Daoy (cell line): Measurements from ENCODE around the gene MYADM. TPM values are rescaled to one million over a fixed set of nuclear protein-coding genes. Genes with fewer than 3 reads are reported as not detected.

Experiments used
- DNase-seq: peaks from one replicate; pipeline ENCODE4 v3.0.0-alpha.2; 2015; ENCODE audit warnings: low read depth
- total RNA-seq: library from RNA; depleted of rRNA; stranded (reverse); fragments of >200 nt; shearing (Covaris generic); gene quantifications from 2 replicates; pipeline ENCODE4 v1.2.3, GENCODE V29; 2014

MYADM gene
- total RNA-seq, 1 experiment from 2014 or later: 11.2 TPM

DNA sequence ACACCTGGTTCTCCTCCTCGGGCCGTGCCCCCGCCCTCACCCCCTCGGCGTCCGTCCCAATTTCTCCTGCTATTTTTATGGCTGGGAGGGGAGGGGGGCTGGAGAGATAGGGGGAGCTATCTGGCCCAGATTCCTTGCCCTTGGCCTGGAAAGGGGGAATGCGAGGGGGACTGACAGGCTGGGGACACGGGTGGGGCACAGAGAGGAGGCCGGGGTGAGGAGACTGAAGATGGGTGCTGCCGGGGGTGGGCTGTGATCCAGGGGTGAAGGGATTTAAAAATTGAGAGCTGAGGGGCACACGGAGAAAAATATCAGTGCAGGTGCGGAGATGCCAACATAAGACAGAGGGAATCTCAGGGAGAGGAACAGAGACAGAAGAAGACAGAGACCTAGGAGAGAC is 16.6 kb downstream of the MYADM start:
- DNase-seq: no peak

- DNase-seq: no peak
These were observed 17.4 kb downstream of the MYADM start for GRCh38 chr19:53885036-53885435.

DNA sequence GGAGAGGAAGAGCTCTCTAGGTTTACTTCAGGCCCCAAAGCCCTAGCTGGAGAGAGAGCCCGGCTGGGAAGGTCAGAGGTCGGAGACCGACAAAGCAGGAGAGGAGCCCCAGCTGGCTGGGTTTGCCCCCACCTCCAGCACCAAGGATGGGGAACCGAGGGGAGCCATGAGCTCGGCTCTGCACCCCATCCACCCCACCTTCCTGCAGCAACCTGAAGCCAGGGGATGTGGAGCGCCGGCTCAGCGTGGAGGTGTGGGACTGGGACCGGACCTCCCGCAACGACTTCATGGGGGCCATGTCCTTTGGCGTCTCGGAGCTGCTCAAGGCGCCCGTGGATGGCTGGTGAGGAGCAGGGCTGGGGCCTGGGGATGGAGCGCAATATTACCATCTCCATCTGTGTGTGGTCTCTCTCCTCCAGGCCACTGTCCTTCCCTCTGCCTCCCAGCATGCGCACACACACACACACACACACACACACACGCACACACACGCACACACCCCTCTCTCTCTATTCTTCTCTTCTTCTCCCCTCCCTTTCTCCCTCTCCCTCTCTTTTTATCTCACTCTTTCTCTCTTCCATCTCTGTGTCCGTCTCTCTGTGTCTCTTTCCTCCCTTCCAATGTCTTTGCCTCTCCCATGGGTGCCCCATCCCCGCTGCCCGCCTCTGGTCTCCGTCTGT is 24.8 kb downstream of the MYADM start:
- DNase-seq: no peak

DNA sequence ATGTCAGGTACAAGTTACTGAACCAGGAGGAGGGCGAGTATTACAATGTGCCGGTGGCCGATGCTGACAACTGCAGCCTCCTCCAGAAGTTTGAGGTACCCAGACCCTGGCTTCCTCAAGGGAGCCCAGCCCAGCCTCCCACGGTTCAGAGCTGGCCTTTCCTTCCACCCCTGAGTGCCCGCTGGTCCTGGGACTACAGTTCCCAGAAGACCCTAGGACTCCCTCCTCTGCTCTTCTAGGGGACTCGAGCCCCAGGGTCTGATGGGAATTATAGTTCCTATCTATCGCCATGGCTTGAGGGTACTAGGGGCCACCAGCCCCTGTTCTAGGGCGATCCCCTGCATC is 25.3 kb downstream of the MYADM start:
- no peak for DNase-seq

- DNase-seq: no peak
These were observed 27.0 kb downstream of the MYADM start for GRCh38 chr19:53894707-53895106.

DNA sequence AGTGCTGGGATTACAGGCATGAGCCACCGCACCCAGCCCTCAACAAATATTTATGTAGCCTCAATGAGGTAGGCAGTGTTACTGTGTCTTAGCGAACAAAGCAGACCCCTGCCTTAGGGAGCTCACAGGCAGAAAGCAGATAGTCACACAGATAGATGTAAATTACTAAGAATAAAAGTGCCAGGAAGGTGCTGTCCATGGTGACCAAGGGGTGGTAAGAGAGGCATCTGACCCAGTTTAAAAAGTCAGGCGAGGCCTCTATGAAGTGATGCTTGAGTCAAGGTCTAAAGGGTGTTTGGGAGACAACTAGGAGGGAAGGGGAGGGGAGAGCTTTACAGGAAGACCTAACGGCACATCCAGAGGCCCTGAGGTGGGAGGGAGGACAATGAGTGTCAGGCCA is 29.0 kb downstream of the MYADM start:
- no peak for DNase-seq

DNA sequence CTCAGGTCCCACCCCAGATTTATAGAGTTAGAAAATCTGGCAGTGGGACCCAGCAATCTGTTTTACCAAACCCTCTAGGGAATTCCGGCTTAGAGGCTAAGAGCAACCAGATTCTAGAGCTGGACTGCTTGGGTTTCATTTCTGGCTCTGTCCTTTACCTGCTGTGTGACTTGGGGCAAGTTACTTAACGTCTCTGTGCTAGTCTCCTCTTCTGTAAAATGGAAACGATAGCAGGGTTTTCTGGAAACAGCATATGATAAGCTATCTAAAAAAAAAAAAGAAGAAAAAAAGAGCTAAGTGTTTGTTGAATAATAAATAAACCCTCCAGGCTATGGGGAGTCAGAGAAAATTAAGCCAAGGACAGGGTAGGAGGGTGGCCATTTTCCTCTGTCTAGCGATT is 29.8 kb downstream of the MYADM start:
- no peak for DNase-seq

DNA sequence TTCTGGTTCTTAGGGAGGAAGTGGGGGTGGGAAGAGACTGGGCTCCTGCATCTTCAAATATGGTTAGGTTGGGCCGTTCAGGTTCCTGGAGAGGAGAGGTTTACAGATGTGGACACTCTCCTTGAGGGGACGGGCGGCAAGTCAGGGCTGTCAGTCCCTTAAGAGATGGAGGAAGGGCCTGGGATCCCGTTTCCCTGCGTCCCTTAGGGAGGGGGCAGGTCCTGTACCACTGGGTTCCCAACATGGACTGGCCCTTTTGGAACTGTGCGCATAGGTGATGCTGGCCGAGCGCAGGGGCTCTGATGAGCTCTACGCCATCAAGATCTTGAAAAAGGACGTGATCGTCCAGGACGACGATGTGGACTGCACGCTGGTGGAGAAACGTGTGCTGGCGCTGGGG is 30.5 kb downstream of the MYADM start:
- no peak for DNase-seq

DNA sequence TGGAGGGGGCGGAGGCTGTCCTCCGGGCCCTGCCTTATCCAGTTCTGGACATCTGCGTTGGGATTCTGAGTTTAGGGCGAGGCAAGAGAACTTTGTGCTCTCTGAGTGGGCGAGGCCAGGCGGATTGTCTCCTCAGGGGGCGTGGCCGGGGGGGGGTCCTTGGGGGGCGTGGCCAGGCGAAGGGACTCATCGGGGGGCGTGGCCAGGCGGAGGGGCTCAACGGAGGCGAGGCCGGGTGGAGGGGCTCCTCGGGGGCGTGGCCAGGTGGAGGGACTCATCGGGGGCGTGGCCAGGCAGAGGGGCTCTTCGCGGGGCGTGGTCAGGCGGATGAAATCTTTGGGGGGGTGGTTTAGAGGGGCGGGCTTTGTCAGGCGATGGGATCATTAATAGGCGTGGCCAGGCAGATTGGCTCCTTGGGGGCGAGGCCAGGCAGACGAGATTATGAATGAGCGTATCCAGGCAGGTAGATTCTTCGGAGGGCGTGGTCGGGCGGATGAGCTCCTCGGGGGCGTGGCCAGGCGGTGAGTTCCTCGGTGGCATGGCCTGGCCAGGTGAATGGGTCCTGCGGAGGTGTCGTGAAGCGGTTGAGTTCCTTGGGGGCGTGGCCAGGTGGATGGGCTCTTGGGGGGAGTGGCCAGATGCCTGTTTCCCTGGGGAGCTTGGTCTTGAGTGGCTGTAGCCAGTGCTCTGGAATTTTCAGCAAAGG is 31.1 kb downstream of the MYADM start:
- DNase-seq: peak; percentile 63

DNA sequence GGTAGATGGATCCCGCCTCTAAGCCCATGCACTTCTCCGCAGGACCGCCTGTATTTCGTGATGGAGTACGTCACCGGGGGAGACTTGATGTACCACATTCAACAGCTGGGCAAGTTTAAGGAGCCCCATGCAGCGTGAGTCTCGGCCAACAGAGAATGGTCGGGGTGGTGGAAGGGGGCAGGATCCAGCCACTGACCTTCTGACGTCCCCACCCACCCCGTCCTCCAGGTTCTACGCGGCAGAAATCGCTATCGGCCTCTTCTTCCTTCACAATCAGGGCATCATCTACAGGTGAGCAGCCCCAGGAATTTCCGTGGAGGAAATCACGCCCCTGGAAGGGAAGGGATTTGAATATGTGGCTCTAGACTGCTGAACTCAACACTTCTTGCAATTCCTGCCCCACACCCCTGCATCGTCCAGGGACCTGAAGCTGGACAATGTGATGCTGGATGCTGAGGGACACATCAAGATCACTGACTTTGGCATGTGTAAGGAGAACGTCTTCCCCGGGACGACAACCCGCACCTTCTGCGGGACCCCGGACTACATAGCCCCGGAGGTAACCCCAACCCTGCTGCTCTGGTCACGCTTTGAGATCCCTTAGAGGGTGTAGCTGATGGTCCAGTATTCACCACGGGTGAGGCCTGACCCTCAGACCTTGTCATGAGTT is 32.6 kb downstream of the MYADM start:
- DNase-seq: no peak

DNA sequence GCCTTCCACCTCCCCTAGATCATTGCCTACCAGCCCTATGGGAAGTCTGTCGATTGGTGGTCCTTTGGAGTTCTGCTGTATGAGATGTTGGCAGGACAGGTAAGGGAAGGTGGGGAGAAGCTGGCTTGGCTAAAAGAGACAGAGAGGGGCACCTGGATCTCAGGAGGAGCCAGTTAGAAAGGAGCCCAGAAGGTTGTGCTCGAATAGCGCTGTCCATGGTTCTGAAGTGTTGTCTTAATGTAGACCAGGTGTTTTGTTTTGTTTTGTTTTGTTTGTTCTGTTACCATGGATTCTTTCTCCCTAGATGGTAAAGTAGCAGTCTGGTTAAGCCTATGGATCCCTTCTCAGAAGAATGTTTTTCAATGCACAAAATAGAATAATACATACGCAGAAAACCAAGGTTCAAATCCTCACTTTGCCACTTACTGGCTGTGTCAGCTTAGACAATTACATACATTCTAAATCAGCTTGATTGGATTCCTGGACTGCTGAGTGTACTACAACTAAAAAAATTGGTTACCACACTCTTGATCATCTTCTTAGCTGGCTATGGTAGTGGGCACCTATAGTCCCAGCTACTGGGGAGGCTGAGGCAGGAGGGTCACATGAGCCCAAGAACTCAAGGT is 35.5 kb downstream of the MYADM start:
- DNase-seq: peak; percentile 59

DNA sequence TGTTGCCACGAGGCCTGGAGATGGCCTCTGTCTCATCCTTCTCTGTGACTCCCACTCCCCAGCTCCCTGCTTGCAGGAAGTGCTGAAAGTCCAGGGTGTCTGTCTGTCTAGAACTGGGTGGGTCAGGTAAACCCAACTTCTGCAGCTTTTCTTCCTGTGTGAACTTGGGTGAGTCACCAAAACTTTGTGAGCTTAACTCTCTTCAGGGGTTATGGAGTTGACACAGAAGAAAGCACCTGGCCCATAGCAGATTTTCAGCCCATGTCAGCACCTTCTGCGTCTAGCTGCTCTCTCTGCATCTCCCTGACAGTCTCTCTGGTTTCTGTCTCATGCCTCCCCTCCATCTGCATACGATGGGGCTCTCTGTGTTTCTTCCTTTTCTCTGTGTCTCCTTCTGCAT is 37.2 kb downstream of the MYADM start:
- no peak for DNase-seq

DNA sequence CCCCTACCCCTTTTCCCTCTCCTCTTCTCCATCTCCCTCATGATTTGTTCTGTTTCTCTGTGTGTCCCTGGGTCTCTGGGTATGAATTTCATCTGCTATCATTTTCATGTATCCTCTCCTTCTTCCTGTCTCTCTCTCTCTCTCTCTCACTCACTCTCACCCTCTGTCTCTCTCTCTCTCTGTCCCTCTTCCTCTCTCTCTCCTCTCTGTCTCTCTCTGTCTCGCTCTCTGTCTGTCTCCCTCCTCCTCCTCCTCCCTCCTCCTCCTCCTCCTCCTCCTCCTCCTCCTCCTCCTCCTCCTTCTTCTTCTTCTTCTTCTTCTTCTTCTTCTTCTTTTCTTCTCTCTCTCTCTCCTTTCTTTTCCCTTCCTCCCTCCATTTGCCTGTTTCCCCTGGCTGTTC is 38.1 kb downstream of the MYADM start:
- DNase-seq: no peak

DNA sequence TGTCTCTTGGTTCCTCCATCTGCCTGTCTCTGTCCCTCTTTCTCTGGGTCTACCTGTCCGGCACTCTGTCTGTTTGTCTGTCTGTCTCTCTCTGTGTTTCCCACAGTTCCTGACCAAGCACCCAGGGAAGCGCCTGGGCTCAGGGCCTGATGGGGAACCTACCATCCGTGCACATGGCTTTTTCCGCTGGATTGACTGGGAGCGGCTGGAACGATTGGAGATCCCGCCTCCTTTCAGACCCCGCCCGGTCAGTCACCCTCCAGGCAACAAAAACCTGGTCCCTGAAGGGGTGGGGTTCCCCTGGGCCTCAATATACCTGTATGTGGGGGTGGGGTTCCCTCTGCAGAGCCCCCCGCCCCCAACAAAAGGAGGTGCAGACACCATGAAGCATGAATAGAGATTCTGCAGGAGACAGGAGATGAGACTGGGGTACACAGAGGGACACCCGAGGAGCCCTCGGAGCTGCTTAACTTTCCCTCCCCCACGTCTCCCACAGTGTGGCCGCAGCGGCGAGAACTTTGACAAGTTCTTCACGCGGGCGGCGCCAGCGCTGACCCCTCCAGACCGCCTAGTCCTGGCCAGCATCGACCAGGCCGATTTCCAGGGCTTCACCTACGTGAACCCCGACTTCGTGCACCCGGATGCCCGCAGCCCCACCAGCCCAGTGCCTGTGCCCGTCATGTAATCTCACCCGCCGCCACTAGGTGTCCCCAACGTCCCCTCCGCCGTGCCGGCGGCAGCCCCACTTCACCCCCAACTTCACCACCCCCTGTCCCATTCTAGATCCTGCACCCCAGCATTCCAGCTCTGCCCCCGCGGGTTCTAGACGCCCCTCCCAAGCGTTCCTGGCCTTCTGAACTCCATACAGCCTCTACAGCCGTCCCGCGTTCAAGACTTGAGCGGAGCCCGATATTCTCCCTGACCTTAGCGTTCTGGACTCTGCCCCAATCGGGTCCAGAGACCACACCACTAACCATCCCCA is 38.8 kb downstream of the MYADM start:
- DNase-seq: peak; percentile 59

GRCh38 chr19:53907193-53907581 is 39.5 kb downstream of the MYADM start:
- peak; percentile 38 for DNase-seq

GRCh38 chr19:53907690-53908089 is 40.0 kb downstream of the MYADM start:
- no peak for DNase-seq

DNA sequence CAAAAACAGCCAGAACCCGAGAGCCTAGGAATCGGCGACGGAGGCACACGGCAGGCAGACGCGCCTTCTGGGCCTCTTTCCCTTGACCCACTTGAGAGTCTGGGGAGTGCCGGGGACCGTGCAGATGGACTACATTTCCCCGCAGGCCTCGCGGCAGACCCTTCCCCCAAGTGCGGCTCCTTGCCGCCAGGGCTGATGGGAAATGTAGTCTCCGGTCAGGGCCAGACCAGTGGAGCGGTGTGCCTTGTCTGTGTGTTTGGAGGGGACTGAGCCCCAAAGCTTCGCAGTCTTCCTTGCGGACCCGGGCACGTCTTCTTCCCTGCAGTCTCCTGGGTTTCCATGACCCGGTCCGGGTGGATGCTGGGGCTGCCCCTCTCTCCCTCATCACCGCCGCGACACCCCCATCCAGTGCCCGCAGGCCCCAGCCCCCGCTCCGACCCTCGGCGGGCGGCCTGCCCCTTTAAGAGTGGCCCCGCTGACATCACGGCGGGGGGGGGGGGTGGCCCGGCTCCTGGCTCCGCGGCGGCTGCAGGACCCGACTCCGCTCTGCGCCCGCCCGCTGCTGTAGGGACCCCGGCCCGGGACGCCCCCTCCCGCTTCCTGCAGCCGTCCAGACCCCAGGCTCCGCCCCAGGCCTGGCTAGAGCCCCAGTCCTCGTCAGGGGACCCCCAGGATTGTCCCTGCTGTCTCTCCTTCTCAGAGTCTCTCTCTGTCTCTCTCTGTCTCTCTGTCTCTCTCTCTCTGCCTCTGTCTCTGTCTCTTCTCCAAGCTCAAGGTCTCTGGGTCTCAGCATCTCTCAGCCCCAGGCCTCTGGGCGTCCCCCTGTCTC is 40.6 kb downstream of the MYADM start:
- peak; percentile 85 for DNase-seq

DNA sequence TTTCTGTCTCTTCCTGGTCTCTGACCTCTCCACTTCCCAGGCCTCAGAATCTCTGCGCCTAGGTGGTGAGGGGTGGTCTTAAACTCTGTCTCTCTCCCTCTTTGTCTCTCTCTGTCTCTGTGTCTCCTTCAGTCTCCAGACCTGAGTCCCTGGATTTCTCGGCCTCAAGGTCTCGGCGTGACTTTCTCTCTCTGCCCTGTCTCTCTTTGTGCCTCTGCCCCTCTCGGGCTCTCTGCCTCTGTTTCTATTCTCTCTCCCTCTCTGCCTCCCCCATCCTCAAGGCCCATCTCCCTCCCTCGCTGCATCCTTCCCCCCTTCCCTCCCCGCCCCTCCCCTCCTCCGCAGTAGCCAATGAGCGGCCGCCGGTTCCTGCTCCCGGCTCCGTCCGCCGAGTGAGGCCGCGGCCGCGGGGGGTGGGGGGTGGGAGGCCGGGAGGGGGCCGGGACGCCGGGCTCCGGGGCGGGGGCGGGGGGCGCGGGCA is 41.3 kb downstream of the MYADM start, which contains the start of gene CACNG7:
Gene CACNG7, plus strand, starts transcription at position 344 of the 481 bp plus-strand sequence. CDS start 3,554 bp downstream, outside the sequence.
- no peak for DNase-seq

DNA sequence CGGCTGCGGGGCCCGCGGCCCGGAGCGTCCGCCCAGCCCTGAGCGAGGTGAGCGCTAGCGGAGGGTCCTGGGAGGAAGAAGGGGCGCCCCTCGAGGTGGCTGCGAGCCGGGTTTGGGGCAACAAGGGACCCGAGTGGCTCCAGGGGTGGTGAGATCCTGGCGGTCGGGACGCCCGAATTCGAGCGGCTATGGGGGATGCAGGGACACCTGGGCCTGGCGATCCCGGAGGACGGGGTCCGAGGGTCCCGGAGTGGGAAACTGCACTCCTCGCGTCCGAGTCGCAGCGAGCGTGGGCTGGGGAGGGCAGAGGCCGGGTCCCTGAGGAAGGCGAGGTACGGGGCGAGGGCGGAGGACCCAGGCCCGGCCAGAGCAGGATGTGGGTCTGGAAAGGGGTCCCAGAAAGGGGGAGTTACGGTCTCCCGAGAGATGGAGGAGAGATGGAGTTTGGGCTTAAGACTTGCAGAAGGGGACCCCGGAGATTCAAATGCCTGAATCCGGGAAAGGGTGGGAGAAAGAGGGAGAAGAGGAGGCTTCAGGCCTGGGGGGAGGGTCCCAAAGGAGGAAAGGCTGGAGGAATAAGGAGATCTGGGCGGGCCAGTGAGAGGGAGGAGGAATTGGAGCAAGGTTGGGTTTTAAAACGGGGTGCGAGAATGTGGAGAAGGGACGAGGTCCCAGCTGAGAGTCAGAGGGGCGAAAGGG is 41.9 kb downstream of the MYADM start:
- DNase-seq: no peak

GRCh38 chr19:53910170-53910518 is 42.5 kb downstream of the MYADM start:
- no peak for DNase-seq
